HL-60 (cell line): ENCODE data around the gene ARMH3.
A peak's percentile ranks its signal among the peaks of the same experiment; 100 is the strongest.

Experiments
- DNase-seq, 2 experiments: peaks; one replicate each; pipeline ENCODE4 v3.0.0-alpha.2; 2010 to 2020; ENCODE audit warnings: low read depth in 1 of 2, low spot score in 1 of 2
- H3K27ac ChIP-seq: fragments of 250-450 bp; sonication (Bioruptor Pico); replicated peaks from 2 replicates; pipeline ENCODE4 v1.5.1; 2020; ENCODE audit warnings: mild to moderate bottlenecking, moderate library complexity
- H3K27me3 ChIP-seq: fragments of 250-450 bp; sonication (Bioruptor Pico); 2 replicates; pipeline ENCODE4 v1.5.1; 2021; ENCODE audit warnings: mild to moderate bottlenecking, moderate library complexity; ENCODE audit not compliant: insufficient read depth, poor library complexity, severe bottlenecking
- H3K4me3 ChIP-seq: replicated peaks from 2 replicates; pipeline ENCODE4 v1.5.1; 2011; ENCODE audit warnings: mild to moderate bottlenecking, control low read depth, low read length; ENCODE audit not compliant: insufficient read depth
- GABPA ChIP-seq: IDR thresholded peaks from 2 replicates; pipeline ENCODE4 v1.6.1; 2012; ENCODE audit warnings: low read depth
- POLR2AphosphoS5 ChIP-seq: IDR thresholded peaks from 2 replicates; pipeline ENCODE4 v1.6.1; 2012; ENCODE audit warnings: low read depth
- SPI1 ChIP-seq: IDR thresholded peaks from 2 replicates; pipeline ENCODE4 v1.6.1; 2012; ENCODE audit warnings: low read depth, mild to moderate bottlenecking, borderline replicate concordance
- TF ChIP-seq, protein P1 (sequence below): IDR thresholded peaks from one replicate; pipeline ENCODE4 v1.5.1; 2011; ENCODE audit warnings: low read length, control low read depth, inconsistent platforms; ENCODE audit not compliant: insufficient read depth
- TF ChIP-seq, protein P2 (sequence below): IDR thresholded peaks from 2 replicates; pipeline ENCODE4 v1.6.1; 2012; ENCODE audit warnings: low read depth; ENCODE audit not compliant: insufficient replicate concordance

ARMH3 gene

DNA sequence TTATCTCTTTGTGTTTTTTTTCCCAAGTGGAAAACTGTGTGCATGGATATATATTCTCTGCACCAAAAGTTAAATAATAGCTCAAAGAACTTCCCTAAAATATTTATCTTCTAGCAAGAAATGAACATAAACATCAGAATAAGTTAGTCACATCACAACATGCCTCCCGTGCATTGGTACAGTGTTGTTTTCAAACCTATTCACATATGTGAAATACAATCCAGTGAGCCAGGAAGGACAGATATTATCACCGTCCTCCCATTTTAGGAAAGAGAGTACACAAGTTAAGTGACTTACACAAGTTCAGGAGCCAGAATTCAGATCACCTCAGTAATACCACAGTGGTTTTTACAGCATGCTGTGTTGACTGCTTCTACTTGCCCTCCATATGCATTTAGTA is 22.2 kb downstream of the ARMH3 start:
- TF ChIP-seq, protein P1, sequence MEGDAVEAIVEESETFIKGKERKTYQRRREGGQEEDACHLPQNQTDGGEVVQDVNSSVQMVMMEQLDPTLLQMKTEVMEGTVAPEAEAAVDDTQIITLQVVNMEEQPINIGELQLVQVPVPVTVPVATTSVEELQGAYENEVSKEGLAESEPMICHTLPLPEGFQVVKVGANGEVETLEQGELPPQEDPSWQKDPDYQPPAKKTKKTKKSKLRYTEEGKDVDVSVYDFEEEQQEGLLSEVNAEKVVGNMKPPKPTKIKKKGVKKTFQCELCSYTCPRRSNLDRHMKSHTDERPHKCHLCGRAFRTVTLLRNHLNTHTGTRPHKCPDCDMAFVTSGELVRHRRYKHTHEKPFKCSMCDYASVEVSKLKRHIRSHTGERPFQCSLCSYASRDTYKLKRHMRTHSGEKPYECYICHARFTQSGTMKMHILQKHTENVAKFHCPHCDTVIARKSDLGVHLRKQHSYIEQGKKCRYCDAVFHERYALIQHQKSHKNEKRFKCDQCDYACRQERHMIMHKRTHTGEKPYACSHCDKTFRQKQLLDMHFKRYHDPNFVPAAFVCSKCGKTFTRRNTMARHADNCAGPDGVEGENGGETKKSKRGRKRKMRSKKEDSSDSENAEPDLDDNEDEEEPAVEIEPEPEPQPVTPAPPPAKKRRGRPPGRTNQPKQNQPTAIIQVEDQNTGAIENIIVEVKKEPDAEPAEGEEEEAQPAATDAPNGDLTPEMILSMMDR: no peak
- TF ChIP-seq SPI1 (no peak), GABPA (no peak), POLR2AphosphoS5 (no peak)
- TF ChIP-seq, protein P2, sequence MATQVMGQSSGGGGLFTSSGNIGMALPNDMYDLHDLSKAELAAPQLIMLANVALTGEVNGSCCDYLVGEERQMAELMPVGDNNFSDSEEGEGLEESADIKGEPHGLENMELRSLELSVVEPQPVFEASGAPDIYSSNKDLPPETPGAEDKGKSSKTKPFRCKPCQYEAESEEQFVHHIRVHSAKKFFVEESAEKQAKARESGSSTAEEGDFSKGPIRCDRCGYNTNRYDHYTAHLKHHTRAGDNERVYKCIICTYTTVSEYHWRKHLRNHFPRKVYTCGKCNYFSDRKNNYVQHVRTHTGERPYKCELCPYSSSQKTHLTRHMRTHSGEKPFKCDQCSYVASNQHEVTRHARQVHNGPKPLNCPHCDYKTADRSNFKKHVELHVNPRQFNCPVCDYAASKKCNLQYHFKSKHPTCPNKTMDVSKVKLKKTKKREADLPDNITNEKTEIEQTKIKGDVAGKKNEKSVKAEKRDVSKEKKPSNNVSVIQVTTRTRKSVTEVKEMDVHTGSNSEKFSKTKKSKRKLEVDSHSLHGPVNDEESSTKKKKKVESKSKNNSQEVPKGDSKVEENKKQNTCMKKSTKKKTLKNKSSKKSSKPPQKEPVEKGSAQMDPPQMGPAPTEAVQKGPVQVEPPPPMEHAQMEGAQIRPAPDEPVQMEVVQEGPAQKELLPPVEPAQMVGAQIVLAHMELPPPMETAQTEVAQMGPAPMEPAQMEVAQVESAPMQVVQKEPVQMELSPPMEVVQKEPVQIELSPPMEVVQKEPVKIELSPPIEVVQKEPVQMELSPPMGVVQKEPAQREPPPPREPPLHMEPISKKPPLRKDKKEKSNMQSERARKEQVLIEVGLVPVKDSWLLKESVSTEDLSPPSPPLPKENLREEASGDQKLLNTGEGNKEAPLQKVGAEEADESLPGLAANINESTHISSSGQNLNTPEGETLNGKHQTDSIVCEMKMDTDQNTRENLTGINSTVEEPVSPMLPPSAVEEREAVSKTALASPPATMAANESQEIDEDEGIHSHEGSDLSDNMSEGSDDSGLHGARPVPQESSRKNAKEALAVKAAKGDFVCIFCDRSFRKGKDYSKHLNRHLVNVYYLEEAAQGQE: no peak
- no peak overlapping the region for H3K27ac ChIP-seq
- H3K27me3 ChIP-seq: no peaks in the 10 kb centered on the region
- no peak for DNase-seq
- H3K4me3 ChIP-seq: no peak overlapping the region

DNA sequence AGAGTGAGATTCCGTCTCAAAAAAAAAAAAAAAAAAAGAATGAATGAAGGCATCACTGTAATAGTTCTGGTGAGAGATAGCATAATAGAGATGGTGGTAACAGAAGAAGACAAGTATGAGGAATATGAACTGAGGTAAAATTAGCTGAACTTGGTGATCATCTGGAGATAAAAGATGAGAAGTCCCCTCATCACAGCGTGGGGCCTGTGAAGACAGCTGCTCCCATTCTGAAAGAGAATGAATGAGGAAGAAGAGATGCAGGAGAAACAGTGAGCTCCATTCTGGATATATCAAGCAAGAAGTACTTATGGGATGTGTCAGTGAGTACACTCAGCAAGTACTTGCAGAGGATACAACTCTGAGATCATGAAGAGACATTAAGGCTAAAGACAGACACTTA is 28.7 kb downstream of the ARMH3 start:
- TF ChIP-seq, protein P2: no peak
- no peak for TF ChIP-seq POLR2AphosphoS5
- TF ChIP-seq SPI1: no peak
- TF ChIP-seq GABPA: no peak
- TF ChIP-seq, protein P1: no peak
- no peak for DNase-seq
- Histone ChIP-seq H3K27ac (no peak overlapping the region), H3K4me3 (no peak overlapping the region), H3K27me3 (no peaks in the 10 kb centered on the region)

DNA sequence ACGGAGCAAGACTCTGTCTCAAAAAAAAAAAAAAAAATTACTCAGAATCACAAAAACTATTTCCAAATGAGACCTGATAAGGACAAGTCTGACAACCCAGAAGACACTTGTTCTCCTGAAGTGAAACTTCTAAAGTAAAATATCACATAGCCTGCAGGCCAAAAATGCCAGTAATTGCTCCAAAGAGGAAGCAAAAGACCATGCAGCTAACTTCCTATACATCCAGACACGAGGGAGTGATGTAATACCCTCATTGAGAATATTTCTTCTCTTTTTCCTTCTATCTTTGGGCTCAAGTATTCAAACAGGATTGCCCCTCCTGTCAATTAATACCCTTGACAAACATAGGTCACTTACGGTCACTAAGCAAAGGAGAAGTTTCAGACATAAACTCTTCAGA is 31.2 kb downstream of the ARMH3 start:
- H3K27ac ChIP-seq: peak overlapping the region; percentile 64
- peak; percentile 35 to 62 for DNase-seq

More for the DNA sequence above, 31.2 kb downstream of the ARMH3 start:
- Histone ChIP-seq H3K4me3 (no peak overlapping the region), H3K27me3 (no peaks in the 10 kb centered on the region)
- TF ChIP-seq GABPA (no peak), SPI1 (no peak), POLR2AphosphoS5 (no peak)
- TF ChIP-seq, protein P1: no peak
- TF ChIP-seq, protein P2: no peak
